Keratinocyte (primary cell): ENCODE data around the gene SMAD3. TPM values are rescaled to one million over a fixed set of nuclear protein-coding genes. Genes with fewer than 3 reads are reported as not detected.

Experiments
- DNase-seq: peaks from one replicate; pipeline ENCODE4 v3.0.0-alpha.2; 2011; ENCODE audit warnings: low read depth, missing footprints, low spot score
- FAIRE-seq: peaks from 2 replicates; lab custom pipeline; 2011; peaks lifted over from hg19 to GRCh38; lab: Jason Lieb, UNC
- H2AFZ ChIP-seq: 2 replicates; pipeline ENCODE4 v1.6.0; 2012; ENCODE audit warnings: low read length, control low read depth, inconsistent platforms; ENCODE audit not compliant: control insufficient read depth
- H3K27ac ChIP-seq: 2 replicates; pipeline ENCODE4 v1.5.1; 2011; ENCODE audit warnings: low read length; ENCODE audit not compliant: control insufficient read depth, insufficient read depth
- H3K27me3 ChIP-seq: 3 replicates; pipeline ENCODE4 v1.6.0; 2011; ENCODE audit warnings: low read length; ENCODE audit not compliant: control insufficient read depth, insufficient read depth; ENCODE audit errors: extremely low read depth
- H3K36me3 ChIP-seq, 2 experiments: 2 replicates in 1 of 2; 3 replicates in 1 of 2; pipeline ENCODE4 v1.5.1; 2011; ENCODE audit warnings: low read length in 2 of 2, mild to moderate bottlenecking in 1 of 2; ENCODE audit not compliant: control insufficient read depth in 2 of 2, insufficient read depth in 2 of 2; ENCODE audit errors: extremely low read depth in 1 of 2
- H3K4me1 ChIP-seq: 3 replicates; pipeline ENCODE4 v1.5.1; 2011; ENCODE audit warnings: low read length; ENCODE audit not compliant: control insufficient read depth, insufficient read depth; ENCODE audit errors: extremely low read depth
- H3K4me2 ChIP-seq: 3 replicates; pipeline ENCODE4 v1.6.0; 2011; ENCODE audit warnings: low read depth, low read length; ENCODE audit not compliant: control insufficient read depth, insufficient read depth; ENCODE audit errors: extremely low read depth
- H3K4me3 ChIP-seq, 3 experiments: fragments of 200-600 bp in 1 of 3; sonication (generic) in 1 of 3; 2 replicates in 2 of 3; 3 replicates in 1 of 3; pipeline ENCODE4 v1.5.1; 2011 to 2016; ENCODE audit warnings: low read length in 3 of 3, mild to moderate bottlenecking in 3 of 3, control low read depth in 2 of 3, inconsistent platforms in 1 of 3, low read depth in 1 of 3, mixed read lengths in 1 of 3, mixed run types in 1 of 3, moderate library complexity in 1 of 3; ENCODE audit not compliant: control insufficient read depth in 2 of 3, insufficient read depth in 2 of 3; ENCODE audit errors: extremely low read depth in 1 of 3
- H3K79me2 ChIP-seq: 2 replicates; pipeline ENCODE4 v1.6.0; 2012; ENCODE audit warnings: low read length; ENCODE audit not compliant: control insufficient read depth, insufficient read depth
- H3K9ac ChIP-seq: 3 replicates; pipeline ENCODE4 v1.6.0; 2011; ENCODE audit warnings: low read length; ENCODE audit not compliant: control insufficient read depth, insufficient read depth; ENCODE audit errors: extremely low read depth
- H3K9me1 ChIP-seq: 3 replicates; pipeline ENCODE4 v1.6.0; 2011; ENCODE audit warnings: low read length; ENCODE audit not compliant: control insufficient read depth, insufficient read depth; ENCODE audit errors: extremely low read depth
- H3K9me3 ChIP-seq: 2 replicates; pipeline ENCODE4 v1.5.1; 2012; ENCODE audit warnings: low read depth, low read length; ENCODE audit not compliant: control insufficient read depth
- H4K20me1 ChIP-seq: 3 replicates; pipeline ENCODE4 v1.6.0; 2011; ENCODE audit warnings: low read length; ENCODE audit not compliant: control insufficient read depth, insufficient read depth; ENCODE audit errors: extremely low read depth
- CTCF ChIP-seq, 3 experiments: IDR thresholded peaks in 1 of 3; conservative IDR thresholded peaks in 1 of 3; optimal IDR thresholded peaks in 1 of 3; 2 replicates in 2 of 3; 3 replicates in 1 of 3; pipeline versions ENCODE3 to v1.5.1; 2011; ENCODE audit warnings: low read length in 3 of 3, mild to moderate bottlenecking in 3 of 3, moderate library complexity in 2 of 3, control low read depth in 1 of 3, inconsistent platforms in 1 of 3; ENCODE audit not compliant: insufficient read depth in 2 of 3; ENCODE audit errors: extremely low read depth in 1 of 3
- EZH2 ChIP-seq: IDR thresholded peaks from one replicate; pipeline ENCODE4 v1.6.1; 2012; ENCODE audit warnings: inconsistent platforms, mild to moderate bottlenecking, low read length, moderate library complexity
- dilution Hi-C: fragments of 300-500 bp; cut with MboI; formaldehyde crosslinking; loops from one replicate; pipeline ENCODE4 v1.7.0; 2020; ENCODE audit warnings: low sequenced_read_pairs; ENCODE audit not compliant: extremely low pct_ligation_motif_present
- polyA plus RNA-seq, 5 experiments: library from polyadenylated mRNA; depleted of rRNA in 3 of 5; stranded (reverse) in 3 of 5; stranded (forward) in 1 of 5; unstranded in 1 of 5; fragments of >200 nt; gene quantifications; 1 replicate in 1 of 5; 2 replicates in 3 of 5; 3 replicates in 1 of 5; pipeline versions ENCODE4 v1.2.1 to v1.2.3, GENCODE V29; 2011 to 2012; ENCODE audit warnings: missing spikeins in 2 of 5, low read depth in 1 of 5, low replicate concordance in 1 of 5

Gene SMAD3
- polyA plus RNA-seq, 1 donor (not counting 4 experiments of a cell fraction or from before 2014, with no cell fraction given), result 33.7 TPM

- H2AFZ ChIP-seq, result no peak overlapping the region
- H4K20me1 ChIP-seq, result no peaks in the 10 kb centered on the region
- no peaks in the 10 kb centered on the region for H3K27me3 ChIP-seq
- H3K36me3 ChIP-seq, result peaks cover 2 to 11% of the 10 kb centered on the region in 2 experiments
- H3K4me3 ChIP-seq, result no peak overlapping the region
- no peak overlapping the region for H3K4me2 ChIP-seq
- dilution Hi-C loops, result no loop called here
- peaks cover 55% of the 10 kb centered on the region for H3K4me1 ChIP-seq
- no peak overlapping the region for H3K9ac ChIP-seq
- H3K9me1 ChIP-seq, result no peaks in the 10 kb centered on the region
- FAIRE-seq (no peak), DNase-seq (no peak)
- no peaks in the 10 kb centered on the region for H3K9me3 ChIP-seq
- peaks cover 81% of the 10 kb centered on the region for H3K79me2 ChIP-seq
- TF ChIP-seq EZH2, result no peak
- TF ChIP-seq CTCF (optimal IDR thresholded peaks at IDR 0.05 in 1 of 3, IDR thresholded peaks at IDR 0.05 in 1 of 3, conservative IDR thresholded peaks at IDR 0.05 in 1 of 3; ENCODE audit: extremely low read depth in 1 of 3, insufficient read depth in 2 of 3, low read length in 3 of 3), result no peak
- peak overlapping the region; percentile 45 for H3K27ac ChIP-seq
Observed at GRCh38 chr15:67117370-67117769, 52.0 kb downstream of the SMAD3 start.

DNA sequence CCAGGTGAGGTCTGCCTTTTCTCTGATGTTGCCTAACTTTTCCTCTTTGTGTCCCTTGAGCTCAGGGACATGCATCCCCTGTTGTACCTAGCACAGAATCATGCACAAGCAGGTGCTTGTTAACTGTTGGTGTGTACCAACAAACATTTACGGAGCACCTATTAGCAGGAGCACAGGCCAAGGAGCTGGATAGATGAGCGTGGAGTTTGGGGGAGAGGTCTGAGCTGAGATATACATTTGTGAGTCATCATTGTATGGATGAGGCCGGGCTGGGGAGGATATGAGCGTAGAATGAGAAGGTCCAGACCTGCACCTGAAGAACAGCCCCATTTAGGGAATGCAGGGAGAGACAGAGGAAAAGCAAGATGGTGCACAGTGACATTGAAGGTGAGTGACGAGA, 53.4 kb downstream of the SMAD3 start:
- peak overlapping the region; percentile 18 for H3K4me2 ChIP-seq
- H3K9me1 ChIP-seq, result no peaks in the 10 kb centered on the region
- peaks cover 2 to 8% of the 10 kb centered on the region in 2 experiments for H3K36me3 ChIP-seq
- TF ChIP-seq EZH2 (no peak), CTCF (optimal IDR thresholded peaks at IDR 0.05 in 1 of 3, IDR thresholded peaks at IDR 0.05 in 1 of 3, conservative IDR thresholded peaks at IDR 0.05 in 1 of 3; ENCODE audit: extremely low read depth in 1 of 3, insufficient read depth in 2 of 3, low read length in 3 of 3) (no peak)
- no peak for DNase-seq
- H3K4me3 ChIP-seq, result no peak overlapping the region
- dilution Hi-C loops, result no loop called here
- FAIRE-seq, result peak; percentile 5
- no peak overlapping the region for H3K9ac ChIP-seq
- H4K20me1 ChIP-seq, result no peaks in the 10 kb centered on the region
- H3K4me1 ChIP-seq, result peaks cover 64% of the 10 kb centered on the region
- no peaks in the 10 kb centered on the region for H3K27me3 ChIP-seq
- H2AFZ ChIP-seq, result no peak overlapping the region
- H3K27ac ChIP-seq, result peak overlapping the region; percentile 89
- H3K9me3 ChIP-seq, result no peaks in the 10 kb centered on the region
- H3K79me2 ChIP-seq, result peaks cover 81% of the 10 kb centered on the region
